Hepatocyte (in vitro differentiated cells): ENCODE results near the gene THAP7. TPM values are rescaled to one million over a fixed set of nuclear protein-coding genes. Genes with fewer than 3 reads are reported as not detected.
"Not testable (repeated sequence)": the region's sequence is repeated elsewhere in the genome, so short reads cannot be mapped to it uniquely, and the experiment has no call there.

ENCODE experiments used
- DNase-seq: peaks from one replicate; pipeline ENCODE4 v3.0.0-alpha.2; 2016; ENCODE audit warnings: low spot score
- H2AFZ ChIP-seq: fragments of 200-600 bp; sonication (generic); 2 replicates; pipeline ENCODE4 v1.6.0; 2016; ENCODE audit warnings: antibody characterized with exemption, mild to moderate bottlenecking
- H3K27ac ChIP-seq: fragments of 200-600 bp; sonication (generic); 2 replicates; pipeline ENCODE4 v1.5.1; 2016; ENCODE audit warnings: mild to moderate bottlenecking
- H3K27me3 ChIP-seq: fragments of 200-600 bp; sonication (generic); 2 replicates; pipeline ENCODE4 v1.6.1; 2016
- H3K36me3 ChIP-seq: fragments of 200-600 bp; sonication (generic); replicated peaks from 2 replicates; pipeline ENCODE4 v1.5.1; 2016; ENCODE audit warnings: low read depth; ENCODE audit not compliant: insufficient read depth
- H3K4me1 ChIP-seq: fragments of 200-600 bp; sonication (generic); 2 replicates; pipeline ENCODE4 v1.5.1; 2016; ENCODE audit warnings: mild to moderate bottlenecking, moderate library complexity; ENCODE audit not compliant: insufficient read depth
- H3K4me2 ChIP-seq: fragments of 200-600 bp; sonication (generic); 2 replicates; pipeline ENCODE4 v1.6.0; 2016
- H3K4me3 ChIP-seq: fragments of 200-600 bp; sonication (generic); 2 replicates; pipeline ENCODE4 v1.5.1; 2016; ENCODE audit warnings: mild to moderate bottlenecking
- H3K79me2 ChIP-seq: fragments of 200-600 bp; sonication (generic); 2 replicates; pipeline ENCODE4 v1.6.0; 2017; ENCODE audit warnings: mild to moderate bottlenecking
- H3K9me2 ChIP-seq: fragments of 200-600 bp; sonication (generic); replicated peaks from 2 replicates; pipeline ENCODE4 v1.6.0; 2017; ENCODE audit warnings: mild to moderate bottlenecking; ENCODE audit not compliant: insufficient read depth
- H3K9me3 ChIP-seq: fragments of 200-600 bp; sonication (generic); 2 replicates; pipeline ENCODE4 v1.5.1; 2016; ENCODE audit warnings: low read depth, mild to moderate bottlenecking
- H4K20me1 ChIP-seq: fragments of 200-600 bp; sonication (generic); 2 replicates; pipeline ENCODE4 v1.6.0; 2016; ENCODE audit warnings: mild to moderate bottlenecking; ENCODE audit not compliant: insufficient read depth, poor library complexity, severe bottlenecking
- EZH2 ChIP-seq: fragments of 200-600 bp; sonication (generic); IDR thresholded peaks from 2 replicates; pipeline ENCODE4 v1.6.1; 2016; ENCODE audit warnings: antibody characterized with exemption, mild to moderate bottlenecking, borderline replicate concordance
- EZH2phosphoT487 ChIP-seq: fragments of 200-600 bp; sonication (generic); IDR thresholded peaks from one replicate; pipeline ENCODE4 v1.6.1; 2018; ENCODE audit warnings: antibody characterized with exemption, mild to moderate bottlenecking, low read depth, moderate library complexity; ENCODE audit not compliant: unreplicated experiment, severe bottlenecking
- WGBS: methylation state at CpG from one replicate; pipeline ENCODE4 v1.1.6; 2016; ENCODE audit warnings: low lambda C conversion rate; ENCODE audit errors: missing lambda C conversion rate; 5-methylcytosine and 5-hydroxymethylcytosine counted together
- polyA plus RNA-seq: library from polyadenylated mRNA; unstranded; fragments of >200 nt; fragmentation: Nextera tagmentation; extraction: Ambion mirVana; gene quantifications from 2 replicates; pipeline ENCODE4 v1.2.1, GENCODE V29; 2016
- total RNA-seq: library from RNA; depleted of rRNA; stranded (reverse); fragments of >200 nt; gene quantifications from 2 replicates; pipeline ENCODE4 v1.2.3, GENCODE V29; 2014
- TF ChIP-seq, protein P1 (sequence below): fragments of 200-600 bp; sonication (generic); IDR thresholded peaks from 2 replicates; pipeline ENCODE4 v1.5.1; 2016; ENCODE audit warnings: antibody characterized with exemption, mild to moderate bottlenecking; ENCODE audit not compliant: poor library complexity

Gene THAP7
- total and polyA plus RNA-seq, 2 experiments from 2014 or later = 26.2 to 41.2 TPM

DNA sequence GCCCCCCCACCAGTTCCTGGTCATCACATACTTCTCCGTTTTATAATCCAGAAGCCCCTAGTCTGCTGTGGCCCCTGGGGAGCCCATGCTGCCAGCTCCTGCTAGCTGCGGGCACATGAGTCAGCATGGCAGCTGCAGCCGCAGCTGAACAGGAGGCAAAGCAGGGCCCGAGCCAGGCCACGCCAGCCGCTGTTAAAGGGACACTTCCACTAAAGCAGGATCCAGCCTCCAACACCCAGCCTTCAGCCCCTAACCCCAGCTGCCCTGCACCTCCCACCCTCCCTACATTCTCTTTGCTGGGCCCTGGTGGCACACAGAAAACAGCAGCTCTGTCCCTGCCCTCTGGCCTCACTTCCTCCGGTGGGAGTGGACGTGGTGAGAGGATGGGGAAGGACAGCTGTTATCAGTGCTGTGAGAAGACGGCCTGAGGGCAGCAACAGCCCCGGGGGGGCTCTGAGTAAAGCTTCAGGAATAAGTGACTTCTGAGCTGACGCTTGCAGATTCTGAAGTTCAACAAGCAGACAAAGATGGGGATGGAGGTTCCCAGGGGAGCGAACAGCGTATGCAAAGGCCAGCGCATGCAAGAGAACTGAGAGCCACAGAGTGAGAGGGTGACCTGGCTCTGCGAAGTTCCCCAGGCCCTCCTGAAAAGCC is 43.1 kb upstream of the THAP7 start:
- Histone ChIP-seq H3K79me2 (no peaks in the 10 kb centered on the region), H3K4me1 (peaks cover 11% of the 10 kb centered on the region), H3K9me2 (no peaks in the 10 kb centered on the region), H3K4me2 (peak overlapping the region; percentile 95), H3K27ac (peak overlapping the region; percentile 65), H3K36me3 (no peaks in the 10 kb centered on the region), H2AFZ (peak overlapping the region; percentile 18), H3K27me3 (no peaks in the 10 kb centered on the region), H3K9me3 (no peaks in the 10 kb centered on the region), H4K20me1 (no peaks in the 10 kb centered on the region), H3K4me3 (no peak overlapping the region)
- no peak for DNase-seq
- 31% methylated on average over 11 of the region's 15 CpGs for WGBS
- TF ChIP-seq EZH2phosphoT487 = no peak

DNA sequence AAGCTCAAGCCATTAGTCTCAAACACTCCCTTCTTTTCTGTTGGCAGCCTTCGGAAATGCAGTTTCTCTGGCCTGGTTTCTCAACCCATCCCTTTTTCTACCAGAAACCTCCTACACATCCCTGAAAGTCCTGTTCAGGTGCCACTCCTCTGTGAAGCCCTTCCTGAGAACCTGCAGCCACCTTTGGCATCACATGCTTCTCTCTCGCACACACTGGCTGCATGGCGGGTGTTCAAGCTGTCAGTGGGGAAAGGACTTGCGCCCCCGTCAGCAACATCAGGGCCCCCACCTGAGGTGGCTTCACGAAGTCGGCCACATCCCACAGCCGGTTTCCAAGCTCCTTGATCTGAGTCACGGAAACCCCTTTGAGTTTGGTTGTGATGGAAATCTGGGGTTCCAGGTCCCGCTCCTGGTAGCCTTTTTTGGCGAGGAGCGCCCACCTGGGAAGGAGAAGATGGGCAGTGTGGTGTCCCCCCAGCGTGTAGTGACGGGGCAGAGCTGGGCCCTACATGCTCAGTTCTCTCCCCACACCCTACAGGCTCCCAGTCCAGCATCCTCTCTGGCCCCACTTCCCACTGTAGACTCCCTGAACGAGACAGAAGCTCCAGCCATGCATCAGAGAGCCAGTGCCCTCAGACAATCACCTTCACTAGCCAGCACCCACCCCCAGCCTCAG is 42.1 kb upstream of the THAP7 start:
- Histone ChIP-seq H3K4me3 (no peak overlapping the region), H3K27me3 (no peaks in the 10 kb centered on the region), H2AFZ (no peak overlapping the region), H3K79me2 (no peaks in the 10 kb centered on the region), H3K27ac (peak overlapping the region; percentile 20), H4K20me1 (no peaks in the 10 kb centered on the region), H3K4me1 (peaks cover 11% of the 10 kb centered on the region), H3K9me2 (no peaks in the 10 kb centered on the region), H3K4me2 (peak overlapping the region; percentile 95), H3K36me3 (no peaks in the 10 kb centered on the region), H3K9me3 (no peaks in the 10 kb centered on the region)
- 93% methylated on average over 15 of the region's 15 CpGs for WGBS
- no peak for DNase-seq
- TF ChIP-seq EZH2phosphoT487 = no peak
- TF ChIP-seq, protein P1, sequence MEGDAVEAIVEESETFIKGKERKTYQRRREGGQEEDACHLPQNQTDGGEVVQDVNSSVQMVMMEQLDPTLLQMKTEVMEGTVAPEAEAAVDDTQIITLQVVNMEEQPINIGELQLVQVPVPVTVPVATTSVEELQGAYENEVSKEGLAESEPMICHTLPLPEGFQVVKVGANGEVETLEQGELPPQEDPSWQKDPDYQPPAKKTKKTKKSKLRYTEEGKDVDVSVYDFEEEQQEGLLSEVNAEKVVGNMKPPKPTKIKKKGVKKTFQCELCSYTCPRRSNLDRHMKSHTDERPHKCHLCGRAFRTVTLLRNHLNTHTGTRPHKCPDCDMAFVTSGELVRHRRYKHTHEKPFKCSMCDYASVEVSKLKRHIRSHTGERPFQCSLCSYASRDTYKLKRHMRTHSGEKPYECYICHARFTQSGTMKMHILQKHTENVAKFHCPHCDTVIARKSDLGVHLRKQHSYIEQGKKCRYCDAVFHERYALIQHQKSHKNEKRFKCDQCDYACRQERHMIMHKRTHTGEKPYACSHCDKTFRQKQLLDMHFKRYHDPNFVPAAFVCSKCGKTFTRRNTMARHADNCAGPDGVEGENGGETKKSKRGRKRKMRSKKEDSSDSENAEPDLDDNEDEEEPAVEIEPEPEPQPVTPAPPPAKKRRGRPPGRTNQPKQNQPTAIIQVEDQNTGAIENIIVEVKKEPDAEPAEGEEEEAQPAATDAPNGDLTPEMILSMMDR = no peak
- TF ChIP-seq EZH2 = no peak

DNA sequence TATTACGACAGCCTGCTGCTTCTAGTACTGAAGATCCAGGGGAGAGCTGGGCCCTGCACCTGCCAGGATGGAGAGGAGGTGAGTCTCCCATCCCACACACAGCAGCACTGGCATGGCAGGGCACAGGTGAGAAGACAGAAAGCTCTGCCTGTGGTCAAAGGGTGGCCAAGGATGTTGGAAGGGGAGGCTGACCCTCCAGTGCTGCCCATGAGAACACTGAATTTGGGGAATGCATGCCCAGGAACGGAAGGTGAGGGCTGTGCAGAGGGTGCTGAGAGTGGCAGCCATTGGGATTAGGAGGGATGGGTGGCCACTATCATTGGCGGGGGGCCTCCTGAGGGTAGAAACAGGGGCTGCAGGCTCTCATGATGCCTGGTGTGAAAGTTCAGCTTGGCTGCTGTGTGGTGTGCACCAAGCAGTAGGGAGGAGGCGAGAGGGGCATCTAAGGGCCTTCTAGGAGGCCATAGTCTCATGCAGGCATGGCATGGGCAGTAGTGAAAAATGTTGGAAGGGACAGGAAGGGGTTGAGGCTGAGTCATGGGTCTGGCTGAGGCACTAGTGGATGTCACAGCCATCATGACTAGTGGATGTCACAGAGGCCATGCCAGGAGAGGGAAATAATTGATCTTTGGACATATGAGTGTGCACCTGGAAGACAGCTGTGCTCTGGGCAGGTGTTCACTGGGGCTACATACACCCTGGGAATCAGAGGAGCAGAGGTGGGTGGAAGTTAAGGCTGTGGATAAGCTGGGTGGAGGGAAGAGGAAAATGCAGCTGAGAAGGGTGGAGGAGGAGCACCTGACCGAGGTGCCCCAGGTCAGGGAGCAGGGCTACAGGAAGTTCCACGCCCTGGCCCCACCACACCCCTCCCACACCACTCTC is 41.3 kb upstream of the THAP7 start:
- no peaks in the 10 kb centered on the region for H3K9me3 ChIP-seq
- no peaks in the 10 kb centered on the region for H3K79me2 ChIP-seq
- no peak for DNase-seq
- peaks cover 11% of the 10 kb centered on the region for H3K4me1 ChIP-seq
- no peaks in the 10 kb centered on the region for H3K27me3 ChIP-seq
- no peak overlapping the region for H3K4me3 ChIP-seq
- no peak overlapping the region for H2AFZ ChIP-seq
- H3K4me2 ChIP-seq = no peak overlapping the region
- no peaks in the 10 kb centered on the region for H3K36me3 ChIP-seq
- H3K27ac ChIP-seq = no peak overlapping the region
- no peaks in the 10 kb centered on the region for H3K9me2 ChIP-seq
- WGBS = 90% methylated on average over 6 of the region's 6 CpGs
- H4K20me1 ChIP-seq = no peaks in the 10 kb centered on the region
- TF ChIP-seq EZH2phosphoT487 (no peak), EZH2 (no peak)
- TF ChIP-seq, protein P1 = no peak

DNA sequence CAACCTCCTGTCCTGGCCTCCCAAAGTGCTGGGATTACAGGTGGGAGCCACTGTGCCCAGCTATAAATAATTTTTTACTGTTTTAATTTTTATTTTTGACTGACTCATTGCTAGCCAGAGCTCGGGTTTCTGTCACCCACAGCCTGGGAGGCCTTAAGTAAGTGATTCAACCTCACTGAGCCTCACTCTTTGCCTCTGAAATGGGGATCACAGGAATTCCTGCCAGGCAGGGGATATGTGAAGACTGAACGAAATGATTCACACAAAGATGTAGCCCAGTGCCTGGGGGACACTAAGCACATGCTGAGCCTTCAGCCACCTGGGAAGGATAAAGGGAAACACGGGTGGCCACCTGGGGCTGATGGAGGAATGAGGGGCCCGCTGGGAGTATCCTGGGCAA is 40.0 kb upstream of the THAP7 start:
- Histone ChIP-seq H3K4me2 (no peak overlapping the region), H3K9me3 (no peaks in the 10 kb centered on the region), H4K20me1 (no peaks in the 10 kb centered on the region), H3K36me3 (no peaks in the 10 kb centered on the region), H3K4me1 (peaks cover 11% of the 10 kb centered on the region), H3K9me2 (no peaks in the 10 kb centered on the region), H3K27me3 (no peaks in the 10 kb centered on the region), H3K4me3 (no peak overlapping the region), H3K27ac (no peak overlapping the region), H2AFZ (no peak overlapping the region), H3K79me2 (no peaks in the 10 kb centered on the region)
- TF ChIP-seq EZH2 = no peak
- no peak for TF ChIP-seq EZH2phosphoT487
- TF ChIP-seq, protein P1 = no peak
- 83% methylated on average over 4 of the region's 4 CpGs for WGBS
- DNase-seq = no peak

DNA sequence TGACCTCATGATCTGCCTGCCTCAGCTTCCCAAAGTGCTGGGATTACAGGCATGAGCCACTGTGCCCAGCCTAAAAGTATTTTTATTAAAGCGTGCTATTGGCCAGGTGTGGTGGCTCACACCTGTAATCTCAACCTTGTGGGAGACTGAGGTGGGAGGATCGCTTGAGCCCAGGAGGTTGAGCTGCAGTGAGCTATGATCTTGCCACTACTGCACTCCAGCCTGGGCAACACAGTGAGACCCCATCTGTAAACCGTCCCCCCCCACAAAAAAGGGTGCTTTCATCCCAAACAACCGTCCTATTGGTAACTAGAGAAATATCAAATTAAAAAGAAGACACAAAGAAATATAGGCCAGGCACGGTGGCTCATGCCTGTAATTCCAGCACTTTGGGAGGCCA is 37.2 kb upstream of the THAP7 start:
- H3K36me3 ChIP-seq, H3K9me3 ChIP-seq, H3K4me1 ChIP-seq, H3K27me3 ChIP-seq, H3K79me2 ChIP-seq, H3K4me2 ChIP-seq, H3K9me2 ChIP-seq, H4K20me1 ChIP-seq, H2AFZ ChIP-seq, H3K27ac ChIP-seq, DNase-seq, H3K4me3 ChIP-seq: not testable (repeated sequence)
- WGBS = 96% methylated on average over 5 of the region's 5 CpGs
